Measurements from ENCODE around the gene ELF1.

GRCh38 chr13:40920826-40921225 lies 98.3 kb downstream of the ELF1 start:
- TF ChIP-seq POLR2A (IDR thresholded peaks at IDR 0.05) (no peak), CTCF (IDR thresholded peaks at IDR 0.05) (no peak), EP300 (IDR thresholded peaks at IDR 0.05) (no peak)

Data from ovary (tissue), 3 donors.